Measurements from ENCODE around the gene HEMK1. TPM values are rescaled to one million over a fixed set of nuclear protein-coding genes. Genes with fewer than 3 reads are reported as not detected.

The HEMK1 gene
- total and polyA plus RNA-seq, 7 donors = 6.1 to 16.2 (median 10.0) TPM

DNA sequence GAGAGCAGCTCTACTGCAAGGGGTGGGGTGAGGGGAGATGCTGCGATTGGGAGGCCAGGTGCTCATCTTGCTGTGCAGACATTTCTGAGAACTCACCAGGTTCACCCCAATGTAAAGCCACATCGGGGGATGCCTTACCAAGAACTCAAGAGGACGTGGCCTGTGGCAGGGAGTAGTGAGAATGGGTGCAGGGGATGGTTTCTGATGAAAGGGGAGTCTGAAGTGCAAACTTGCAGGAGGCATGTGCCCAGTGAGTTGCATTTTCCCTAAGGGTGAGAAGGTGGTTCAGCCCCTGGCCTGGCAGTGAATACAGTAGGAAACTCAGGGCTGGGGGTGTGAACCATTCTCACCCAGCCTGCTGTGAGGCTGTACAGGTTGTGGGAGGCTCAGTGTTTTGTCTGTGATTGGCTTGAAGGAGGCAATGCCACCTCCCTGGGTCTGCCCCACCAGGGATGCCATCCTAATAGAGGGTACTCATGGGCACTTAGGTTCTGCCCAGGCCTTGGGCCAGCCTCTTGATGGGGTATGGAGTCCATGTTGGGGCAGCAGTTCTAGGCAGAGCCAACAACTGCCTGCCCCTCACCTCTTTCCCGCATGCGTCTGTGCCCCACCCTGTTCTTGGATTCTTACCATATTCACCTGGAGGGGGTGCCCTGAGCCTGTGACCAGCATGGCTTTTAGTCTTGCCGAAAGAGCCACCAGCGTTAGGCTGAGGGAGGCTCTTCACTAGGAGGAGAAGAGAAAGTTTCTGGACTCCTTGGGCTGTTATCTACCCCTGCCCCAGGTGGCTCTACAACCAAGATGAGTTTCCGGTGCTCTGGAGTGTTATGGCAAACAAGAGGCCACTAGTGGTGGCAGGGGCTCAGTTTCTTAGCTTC lies 4.5 kb downstream of the HEMK1 start:
- ATAC-seq (no peak), DNase-seq (no peak)
- H3K27ac ChIP-seq = no peak overlapping the region
- TF ChIP-seq, protein P1, sequence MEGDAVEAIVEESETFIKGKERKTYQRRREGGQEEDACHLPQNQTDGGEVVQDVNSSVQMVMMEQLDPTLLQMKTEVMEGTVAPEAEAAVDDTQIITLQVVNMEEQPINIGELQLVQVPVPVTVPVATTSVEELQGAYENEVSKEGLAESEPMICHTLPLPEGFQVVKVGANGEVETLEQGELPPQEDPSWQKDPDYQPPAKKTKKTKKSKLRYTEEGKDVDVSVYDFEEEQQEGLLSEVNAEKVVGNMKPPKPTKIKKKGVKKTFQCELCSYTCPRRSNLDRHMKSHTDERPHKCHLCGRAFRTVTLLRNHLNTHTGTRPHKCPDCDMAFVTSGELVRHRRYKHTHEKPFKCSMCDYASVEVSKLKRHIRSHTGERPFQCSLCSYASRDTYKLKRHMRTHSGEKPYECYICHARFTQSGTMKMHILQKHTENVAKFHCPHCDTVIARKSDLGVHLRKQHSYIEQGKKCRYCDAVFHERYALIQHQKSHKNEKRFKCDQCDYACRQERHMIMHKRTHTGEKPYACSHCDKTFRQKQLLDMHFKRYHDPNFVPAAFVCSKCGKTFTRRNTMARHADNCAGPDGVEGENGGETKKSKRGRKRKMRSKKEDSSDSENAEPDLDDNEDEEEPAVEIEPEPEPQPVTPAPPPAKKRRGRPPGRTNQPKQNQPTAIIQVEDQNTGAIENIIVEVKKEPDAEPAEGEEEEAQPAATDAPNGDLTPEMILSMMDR (IDR thresholded peaks at IDR 0.05) = no peak
- no peaks in the 10 kb centered on the region for H3K27me3 ChIP-seq (ENCODE audit: insufficient read depth in 3 of 3, low read length in 2 of 3)
- WGBS, 3 donors = 71 to 90% (median 74%) methylated on average over 8 of the region's 8 CpGs
- H3K4me3 ChIP-seq = no peak overlapping the region
- H3K36me3 ChIP-seq (ENCODE audit: insufficient read depth in 1 of 2, low read depth in 1 of 2) = peaks cover 0 to 48% of the 10 kb centered on the region in 2 donors
- peaks cover 15% of the 10 kb centered on the region for H3K4me1 ChIP-seq
- intact Hi-C loops (cut with DNase I) = loop anchor here (2.0 to 5.0 kb wide), 3 partner anchors 41 to 818 kb away; partner anchors contain the start of gene RBM15B (in 1 of the 2)
- no peaks in the 10 kb centered on the region for H3K9me3 ChIP-seq

DNA sequence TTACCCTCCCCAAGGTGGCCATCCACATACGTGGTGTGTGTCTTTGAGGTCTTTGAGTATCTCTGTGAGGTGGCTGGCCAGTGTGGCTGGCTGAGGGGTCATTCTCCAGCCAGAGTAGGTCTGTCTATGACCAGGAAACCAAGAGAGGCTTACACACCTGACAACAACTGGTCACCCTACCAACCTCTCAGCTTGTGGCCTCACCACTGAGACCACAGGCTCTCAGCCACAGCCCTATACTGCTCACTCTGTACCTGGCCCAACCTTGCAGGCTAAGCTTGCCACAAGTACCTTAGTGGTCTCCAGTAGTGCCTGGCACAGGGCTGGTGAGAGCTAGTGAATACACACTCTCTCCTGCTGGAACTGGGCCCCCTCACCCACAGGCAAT lies 5.1 kb downstream of the HEMK1 start:
- H3K4me1 ChIP-seq = peaks cover 15% of the 10 kb centered on the region
- TF ChIP-seq, protein P1 (IDR thresholded peaks at IDR 0.05) = no peak
- no peak overlapping the region for H3K27ac ChIP-seq
- DNase-seq (no peak), ATAC-seq (no peak)
- WGBS, 3 donors = 75 to 86% (median 77%) methylated on average over 1 of the region's 1 CpG
- no peaks in the 10 kb centered on the region for H3K27me3 ChIP-seq (ENCODE audit: insufficient read depth in 3 of 3, low read length in 2 of 3)
- intact Hi-C loops (cut with DNase I) = loop anchor here (5.0 kb wide), 2 partner anchors 798 to 818 kb away; partner anchors contain the start of gene RBM15B (in 1 of the 2)
- H3K4me3 ChIP-seq = no peak overlapping the region
- H3K9me3 ChIP-seq = no peaks in the 10 kb centered on the region
- peaks cover 0 to 53% of the 10 kb centered on the region in 2 donors for H3K36me3 ChIP-seq (ENCODE audit: insufficient read depth in 1 of 2, low read depth in 1 of 2)

- DNase-seq (no peak), ATAC-seq (no peak)
- peaks cover 0 to 60% of the 10 kb centered on the region in 2 donors for H3K36me3 ChIP-seq (ENCODE audit: insufficient read depth in 1 of 2, low read depth in 1 of 2)
- TF ChIP-seq, protein P1 (IDR thresholded peaks at IDR 0.05) = no peak
- 92 to 96% (median 95%) methylated on average over 6 of the region's 6 CpGs for WGBS, 3 donors
- H3K4me3 ChIP-seq = no peak overlapping the region
- peaks cover 10% of the 10 kb centered on the region for H3K4me1 ChIP-seq
- H3K9me3 ChIP-seq = no peaks in the 10 kb centered on the region
- H3K27ac ChIP-seq = no peak overlapping the region
- intact Hi-C loops (cut with DNase I) = no loop called here
- no peaks in the 10 kb centered on the region for H3K27me3 ChIP-seq (ENCODE audit: insufficient read depth in 3 of 3, low read length in 2 of 3)
These were observed 6.0 kb downstream of the HEMK1 start for GRCh38 chr3:50575372-50575771.

- intact Hi-C loops (cut with DNase I) = no loop called here
- TF ChIP-seq, protein P1 (IDR thresholded peaks at IDR 0.05) = no peak
These were observed 8.0 kb downstream of the HEMK1 start for GRCh38 chr3:50577348-50577747.

More at GRCh38 chr3:50577348-50577747, 8.0 kb downstream of the HEMK1 start:
- 96 to 100% (median 98%) methylated on average over 2 of the region's 2 CpGs for WGBS, 3 donors
- DNase-seq (no peak), ATAC-seq (no peak)
- H3K4me3 ChIP-seq = no peak overlapping the region
- H3K9me3 ChIP-seq = no peaks in the 10 kb centered on the region
- H3K36me3 ChIP-seq (ENCODE audit: insufficient read depth in 1 of 2, low read depth in 1 of 2) = peaks cover 0 to 60% of the 10 kb centered on the region in 2 donors
- H3K27me3 ChIP-seq (ENCODE audit: insufficient read depth in 3 of 3, low read length in 2 of 3) = no peaks in the 10 kb centered on the region
- H3K27ac ChIP-seq = no peak overlapping the region
- peaks cover 23% of the 10 kb centered on the region for H3K4me1 ChIP-seq

Data from psoas muscle (tissue), 8 donors.